C4-2B (cell line): ENCODE results near the gene SHC1.

Source experiments
- H3K27ac ChIP-seq: fragments of 450-650 bp; 2 replicates; pipeline ENCODE4 v1.5.1; 2017
- ZFX ChIP-seq: fragments of 450-650 bp; IDR thresholded peaks from 2 replicates; pipeline ENCODE4 v1.6.1; 2017
- TF ChIP-seq, protein P1 (sequence below): fragments of 450-650 bp; conservative IDR thresholded peaks from 2 replicates; pipeline ENCODE4 v1.5.1; 2017; ENCODE audit warnings: mild to moderate bottlenecking

Gene SHC1

DNA sequence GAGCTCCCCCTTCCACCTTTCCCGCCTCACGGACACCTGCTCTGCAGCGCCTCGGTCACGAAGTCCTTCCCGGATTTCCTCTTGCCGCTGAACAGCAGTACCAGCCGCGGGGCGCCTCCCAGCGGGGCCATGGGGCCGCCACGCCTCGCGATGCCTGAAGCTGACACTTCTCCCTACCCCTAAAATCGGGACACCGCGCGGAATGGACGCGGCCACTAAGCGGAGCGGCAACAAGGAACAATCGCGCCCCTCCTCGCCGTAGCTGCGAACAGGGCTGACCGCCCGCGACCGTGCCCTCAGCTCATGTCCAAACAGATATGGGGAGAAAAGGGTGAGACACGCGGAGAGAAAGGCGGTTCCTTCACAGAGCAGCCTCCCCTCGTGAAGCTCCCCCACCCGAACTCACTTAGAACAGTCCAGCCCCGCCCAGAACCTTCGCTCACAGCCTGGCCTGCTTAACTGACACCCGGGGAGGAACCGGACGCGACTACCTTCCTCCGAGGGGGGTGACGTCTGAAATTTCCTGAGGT lies 33.9 kb downstream of the SHC1 start, which contains the start of gene PMVK:
Gene PMVK (minus strand): TSS at position 165 of the 530 bp plus-strand sequence. CDS start 34 bp downstream, at position 131.
- TF ChIP-seq, protein P1, sequence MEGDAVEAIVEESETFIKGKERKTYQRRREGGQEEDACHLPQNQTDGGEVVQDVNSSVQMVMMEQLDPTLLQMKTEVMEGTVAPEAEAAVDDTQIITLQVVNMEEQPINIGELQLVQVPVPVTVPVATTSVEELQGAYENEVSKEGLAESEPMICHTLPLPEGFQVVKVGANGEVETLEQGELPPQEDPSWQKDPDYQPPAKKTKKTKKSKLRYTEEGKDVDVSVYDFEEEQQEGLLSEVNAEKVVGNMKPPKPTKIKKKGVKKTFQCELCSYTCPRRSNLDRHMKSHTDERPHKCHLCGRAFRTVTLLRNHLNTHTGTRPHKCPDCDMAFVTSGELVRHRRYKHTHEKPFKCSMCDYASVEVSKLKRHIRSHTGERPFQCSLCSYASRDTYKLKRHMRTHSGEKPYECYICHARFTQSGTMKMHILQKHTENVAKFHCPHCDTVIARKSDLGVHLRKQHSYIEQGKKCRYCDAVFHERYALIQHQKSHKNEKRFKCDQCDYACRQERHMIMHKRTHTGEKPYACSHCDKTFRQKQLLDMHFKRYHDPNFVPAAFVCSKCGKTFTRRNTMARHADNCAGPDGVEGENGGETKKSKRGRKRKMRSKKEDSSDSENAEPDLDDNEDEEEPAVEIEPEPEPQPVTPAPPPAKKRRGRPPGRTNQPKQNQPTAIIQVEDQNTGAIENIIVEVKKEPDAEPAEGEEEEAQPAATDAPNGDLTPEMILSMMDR: peak; percentile 58
- TF ChIP-seq ZFX: no peak
- peak within 1 kb of the TSS; percentile 97 for H3K27ac ChIP-seq

DNA sequence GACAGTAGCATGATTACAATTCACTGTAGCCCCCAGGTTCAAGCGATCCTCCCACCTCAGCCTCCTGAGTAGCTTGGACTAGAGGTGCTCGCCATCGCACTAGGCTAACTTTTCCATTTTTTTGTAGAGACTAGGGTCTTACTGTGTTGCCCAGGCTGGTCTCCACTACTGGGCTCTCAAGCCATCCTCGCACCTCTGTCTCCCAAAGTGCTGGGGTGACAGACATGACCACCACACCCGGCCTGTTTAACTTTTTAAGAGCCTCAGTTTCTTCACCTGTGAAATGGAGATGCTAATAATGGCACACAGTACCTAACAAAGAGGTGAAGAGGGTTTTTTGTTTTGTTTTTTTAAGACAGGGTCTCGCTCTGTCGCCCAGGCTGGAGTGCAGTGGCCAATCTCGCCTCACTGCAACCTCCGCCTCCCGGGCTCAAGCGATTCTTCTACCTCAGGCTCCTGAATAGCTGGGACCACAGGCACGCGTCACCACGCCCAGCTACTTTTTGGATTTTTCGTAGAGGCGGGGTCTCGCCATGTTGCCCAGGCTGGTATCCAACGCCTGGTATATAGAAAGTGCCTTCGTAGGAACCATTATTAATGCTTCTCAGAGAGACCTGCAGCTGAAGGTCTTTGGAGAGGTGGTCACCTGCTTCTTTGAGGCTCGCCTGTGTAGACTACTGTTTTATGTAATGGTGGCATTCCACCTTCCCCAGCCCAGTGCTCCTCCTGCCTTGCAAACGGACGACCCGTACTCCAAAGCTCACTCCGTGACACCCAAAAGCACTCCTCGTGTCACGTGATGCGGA lies 34.6 kb downstream of the SHC1 start:
- H3K27ac ChIP-seq: peak overlapping the region; percentile 97
- TF ChIP-seq ZFX: no peak
- TF ChIP-seq, protein P1: no peak

DNA sequence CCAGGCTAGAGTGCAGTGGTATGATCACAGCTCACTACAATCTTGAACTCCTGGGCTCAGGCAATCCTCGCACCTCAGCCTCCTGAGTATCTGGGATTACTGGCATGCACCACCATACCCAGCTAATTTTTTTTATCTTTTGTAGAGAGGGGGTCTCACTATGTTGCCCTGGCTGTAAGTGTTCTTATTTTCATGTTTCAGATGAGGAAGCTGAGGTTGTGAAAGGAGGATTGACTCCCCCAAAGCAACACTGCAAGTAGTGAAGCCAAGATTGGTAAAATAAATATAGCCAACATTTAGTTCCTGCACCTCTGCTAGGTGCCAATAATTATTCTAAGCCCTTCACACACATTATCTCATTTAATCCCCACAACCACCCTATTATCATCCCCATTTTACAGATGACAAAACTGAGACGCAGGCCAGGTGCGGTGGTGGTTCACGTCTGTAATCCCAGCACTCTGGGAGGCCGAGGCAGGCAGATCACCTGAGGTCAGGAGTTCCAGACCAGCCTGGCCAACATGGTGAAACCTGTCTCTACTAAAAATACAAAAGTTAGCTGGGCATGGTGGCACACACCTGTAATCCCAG lies 36.1 kb downstream of the SHC1 start:
- no peak for TF ChIP-seq ZFX
- TF ChIP-seq, protein P1: no peak
- H3K27ac ChIP-seq: no peak overlapping the region

DNA sequence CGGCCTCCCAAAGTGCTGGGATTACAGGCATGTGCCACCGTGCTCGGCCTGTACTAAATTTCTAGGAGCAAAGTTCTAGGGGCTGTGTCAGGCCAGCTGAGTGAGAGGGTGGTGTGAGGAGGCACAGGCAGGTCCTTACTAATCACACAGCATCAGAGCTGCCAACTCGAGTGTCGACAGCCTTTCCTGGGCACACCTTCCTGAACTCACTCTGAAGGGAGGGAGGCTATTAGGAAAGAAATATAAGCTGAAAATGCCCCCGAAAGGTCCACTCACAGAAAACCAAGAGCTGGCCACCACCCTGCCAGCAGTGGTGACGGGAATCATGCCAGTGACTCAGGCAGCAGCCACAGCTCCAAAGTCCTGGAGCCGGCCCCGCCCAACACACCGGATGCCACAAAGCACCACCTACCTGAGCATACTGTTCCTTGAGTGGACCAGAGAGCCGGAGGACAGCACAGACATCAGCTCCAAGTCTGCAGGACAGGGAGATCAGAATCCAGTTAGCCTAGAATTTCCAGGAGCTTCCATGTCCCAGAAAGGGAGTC lies 38.5 kb downstream of the SHC1 start:
- H3K27ac ChIP-seq: no peak overlapping the region
- no peak for TF ChIP-seq ZFX
- TF ChIP-seq, protein P1: no peak

DNA sequence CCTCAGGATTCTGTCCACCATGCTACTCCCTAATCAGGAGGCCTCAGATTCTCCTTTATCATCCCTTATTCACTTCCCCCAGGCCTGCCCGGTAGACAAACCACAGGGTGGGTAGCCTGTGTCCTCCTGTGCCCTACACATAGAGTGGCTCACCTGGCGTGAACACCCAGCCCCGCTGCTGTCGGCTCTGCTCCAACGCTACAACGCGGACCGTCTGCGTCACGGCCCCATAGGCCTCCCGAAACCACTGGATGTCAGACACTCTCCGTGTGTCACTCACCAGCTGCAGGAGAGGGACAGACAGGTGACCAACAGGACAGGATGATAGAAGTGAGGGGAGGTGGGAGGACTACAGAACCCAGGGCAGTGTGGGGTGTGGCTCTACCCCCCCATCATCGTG lies 44.3 kb downstream of the SHC1 start:
- TF ChIP-seq ZFX: no peak
- TF ChIP-seq, protein P1: no peak
- H3K27ac ChIP-seq: no peak overlapping the region

DNA sequence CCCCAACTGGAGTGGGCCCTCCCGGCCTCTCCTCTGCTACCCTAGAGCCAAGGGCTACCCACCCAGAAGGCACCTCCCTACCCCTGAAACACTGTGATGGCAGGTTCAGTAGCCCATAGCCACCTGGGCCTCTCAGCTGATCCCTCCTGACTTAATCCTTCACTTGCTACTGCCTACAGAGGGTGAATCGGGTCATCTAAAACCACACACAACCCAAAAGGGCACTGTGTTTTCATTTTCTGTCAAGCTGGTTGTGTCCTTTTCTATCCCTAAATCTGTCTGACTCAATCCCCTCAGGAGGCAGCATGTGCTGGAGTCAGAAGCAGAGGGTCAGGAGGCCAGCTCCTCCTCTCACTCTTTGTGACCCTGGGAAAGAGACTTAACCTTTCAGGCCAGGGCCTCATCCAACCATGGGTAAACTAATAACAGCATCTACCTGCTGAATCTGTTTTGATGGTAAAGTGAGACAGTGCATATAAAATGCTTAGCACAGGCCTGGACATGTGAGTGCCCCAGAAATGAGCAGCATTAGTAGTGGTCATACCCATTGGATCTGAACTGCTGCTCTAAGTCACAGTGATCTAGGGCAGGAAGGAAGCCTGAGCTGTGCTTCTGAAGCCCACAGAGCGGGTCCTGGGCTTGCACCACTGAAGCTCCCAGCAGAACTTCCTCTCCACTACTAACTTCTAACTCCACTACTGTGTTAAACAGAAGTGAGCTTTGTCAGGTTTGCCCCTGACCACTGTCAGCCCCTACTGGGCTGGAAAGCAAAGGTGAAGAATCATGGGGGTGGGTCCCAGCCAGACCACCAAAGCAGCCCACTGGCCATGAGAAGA lies 45.0 kb downstream of the SHC1 start:
- H3K27ac ChIP-seq: no peak overlapping the region
- TF ChIP-seq ZFX: no peak
- TF ChIP-seq, protein P1: no peak
